Endodermal cell (in vitro differentiated cells): ENCODE results near the gene MSRB2. TPM values are rescaled to one million over a fixed set of nuclear protein-coding genes. Genes with fewer than 3 reads are reported as not detected.

Source experiments
- DNase-seq: peaks from one replicate; pipeline ENCODE4 v3.0.0-alpha.2; 2017
- H3K27ac ChIP-seq: 2 replicates; pipeline ENCODE4 v1.5.1; 2013; ENCODE audit warnings: mild to moderate bottlenecking, low read depth, low read length, moderate library complexity
- H3K27me3 ChIP-seq: 2 replicates; pipeline ENCODE4 v1.6.1; 2013; ENCODE audit warnings: mild to moderate bottlenecking, low read length, moderate library complexity; ENCODE audit not compliant: insufficient read depth, control insufficient read depth, poor library complexity, severe bottlenecking
- H3K36me3 ChIP-seq: 2 replicates; pipeline ENCODE4 v1.7.0; 2013; ENCODE audit warnings: mild to moderate bottlenecking, low read length, moderate library complexity; ENCODE audit not compliant: control insufficient read depth, insufficient read depth
- H3K4me1 ChIP-seq: one replicate; pipeline ENCODE4 v1.7.0; 2013; ENCODE audit warnings: low read length; ENCODE audit not compliant: control insufficient read depth, insufficient read depth
- H3K4me3 ChIP-seq: 2 replicates; pipeline ENCODE4 v1.5.1; 2013; ENCODE audit warnings: mild to moderate bottlenecking, low read length, moderate library complexity
- H3K9ac ChIP-seq: 2 replicates; pipeline ENCODE4 v1.6.1; 2013; ENCODE audit warnings: mild to moderate bottlenecking, low read length, moderate library complexity; ENCODE audit not compliant: poor library complexity, severe bottlenecking; ENCODE audit errors: extremely low read depth
- H3K9me3 ChIP-seq: 2 replicates; pipeline ENCODE4 v1.6.1; 2013; ENCODE audit warnings: mild to moderate bottlenecking, low read length, moderate library complexity; ENCODE audit not compliant: control insufficient read depth
- H3K27ac Mint-ChIP-seq: 2 replicates; pipeline ENCODE4 v1.8.0; 2020; ENCODE audit warnings: mixed read lengths
- H3K27me3 Mint-ChIP-seq: 2 replicates; pipeline ENCODE4 v1.8.0; 2021; ENCODE audit warnings: mild to moderate bottlenecking, mixed read lengths; ENCODE audit not compliant: insufficient read depth
- H3K36me3 Mint-ChIP-seq: 2 replicates; pipeline ENCODE4 v1.8.0; 2020; ENCODE audit warnings: low read depth, mixed read lengths
- H3K4me1 Mint-ChIP-seq: 2 replicates; pipeline ENCODE4 v1.8.0; 2020; ENCODE audit warnings: mixed read lengths
- H3K4me3 Mint-ChIP-seq: 2 replicates; pipeline ENCODE4 v1.8.0; 2020; ENCODE audit warnings: mild to moderate bottlenecking, moderate library complexity, mixed read lengths
- H3K9me3 Mint-ChIP-seq: 2 replicates; pipeline ENCODE4 v1.8.0; 2020; ENCODE audit warnings: mild to moderate bottlenecking, mixed read lengths
- WGBS, 2 experiments: methylation state at CpG; one replicate each; pipeline versions ENCODE4 v1.1.5 to v1.1.7; 2013; ENCODE audit warnings: missing lambda C conversion rate in 2 of 2, mixed read lengths in 1 of 2; ENCODE audit not compliant: insufficient coverage in 1 of 2, insufficient read length in 1 of 2; 5-methylcytosine and 5-hydroxymethylcytosine counted together
- total RNA-seq, 2 donors: library from RNA; stranded (reverse); fragmentation: NEBNext Ultra II Directional in 1 of 2; extraction: Animal tissue kit (Norgen Biotek cat#: 25700) in 1 of 2; gene quantifications; 2 replicates in 1 of 2; 3 replicates in 1 of 2; pipeline ENCODE4 v1.2.1, GENCODE V29; 2021
- TF ChIP-seq, protein P1 (sequence below): fragments of 200-600 bp; sonication (generic); conservative IDR thresholded peaks from 2 replicates; pipeline ENCODE4 v1.5.0; 2021; ENCODE audit warnings: antibody characterized with exemption, mild to moderate bottlenecking

MSRB2 gene
- total RNA-seq, 2 donors from 2014 or later, result 40.4 to 42.5 TPM

- Mint-ChIP-seq H3K4me3 (peak overlapping the region; percentile 86), H3K27ac (no peak overlapping the region), H3K36me3 (peaks cover 19% of the 10 kb centered on the region), H3K4me1 (peaks cover 18% of the 10 kb centered on the region), H3K27me3 (no peaks in the 10 kb centered on the region), H3K9me3 (peaks cover 24% of the 10 kb centered on the region)
- no peak for DNase-seq
- H3K9me3 ChIP-seq, result peaks cover 24% of the 10 kb centered on the region
- no peaks in the 10 kb centered on the region for H3K4me1 ChIP-seq
- H3K4me3 ChIP-seq, result no peak overlapping the region
- H3K27ac ChIP-seq, result no peak overlapping the region
- no peaks in the 10 kb centered on the region for H3K27me3 ChIP-seq
- TF ChIP-seq, protein P1, sequence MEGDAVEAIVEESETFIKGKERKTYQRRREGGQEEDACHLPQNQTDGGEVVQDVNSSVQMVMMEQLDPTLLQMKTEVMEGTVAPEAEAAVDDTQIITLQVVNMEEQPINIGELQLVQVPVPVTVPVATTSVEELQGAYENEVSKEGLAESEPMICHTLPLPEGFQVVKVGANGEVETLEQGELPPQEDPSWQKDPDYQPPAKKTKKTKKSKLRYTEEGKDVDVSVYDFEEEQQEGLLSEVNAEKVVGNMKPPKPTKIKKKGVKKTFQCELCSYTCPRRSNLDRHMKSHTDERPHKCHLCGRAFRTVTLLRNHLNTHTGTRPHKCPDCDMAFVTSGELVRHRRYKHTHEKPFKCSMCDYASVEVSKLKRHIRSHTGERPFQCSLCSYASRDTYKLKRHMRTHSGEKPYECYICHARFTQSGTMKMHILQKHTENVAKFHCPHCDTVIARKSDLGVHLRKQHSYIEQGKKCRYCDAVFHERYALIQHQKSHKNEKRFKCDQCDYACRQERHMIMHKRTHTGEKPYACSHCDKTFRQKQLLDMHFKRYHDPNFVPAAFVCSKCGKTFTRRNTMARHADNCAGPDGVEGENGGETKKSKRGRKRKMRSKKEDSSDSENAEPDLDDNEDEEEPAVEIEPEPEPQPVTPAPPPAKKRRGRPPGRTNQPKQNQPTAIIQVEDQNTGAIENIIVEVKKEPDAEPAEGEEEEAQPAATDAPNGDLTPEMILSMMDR, result no peak
- no peaks in the 10 kb centered on the region for H3K36me3 ChIP-seq
- H3K9ac ChIP-seq, result no peak overlapping the region
- WGBS, 2 experiments, result 79 to 80% methylated on average over 8 of the region's 8 CpGs
These were observed 484 bp upstream of the MSRB2 start for GRCh38 chr10:23094786-23095403.

DNA sequence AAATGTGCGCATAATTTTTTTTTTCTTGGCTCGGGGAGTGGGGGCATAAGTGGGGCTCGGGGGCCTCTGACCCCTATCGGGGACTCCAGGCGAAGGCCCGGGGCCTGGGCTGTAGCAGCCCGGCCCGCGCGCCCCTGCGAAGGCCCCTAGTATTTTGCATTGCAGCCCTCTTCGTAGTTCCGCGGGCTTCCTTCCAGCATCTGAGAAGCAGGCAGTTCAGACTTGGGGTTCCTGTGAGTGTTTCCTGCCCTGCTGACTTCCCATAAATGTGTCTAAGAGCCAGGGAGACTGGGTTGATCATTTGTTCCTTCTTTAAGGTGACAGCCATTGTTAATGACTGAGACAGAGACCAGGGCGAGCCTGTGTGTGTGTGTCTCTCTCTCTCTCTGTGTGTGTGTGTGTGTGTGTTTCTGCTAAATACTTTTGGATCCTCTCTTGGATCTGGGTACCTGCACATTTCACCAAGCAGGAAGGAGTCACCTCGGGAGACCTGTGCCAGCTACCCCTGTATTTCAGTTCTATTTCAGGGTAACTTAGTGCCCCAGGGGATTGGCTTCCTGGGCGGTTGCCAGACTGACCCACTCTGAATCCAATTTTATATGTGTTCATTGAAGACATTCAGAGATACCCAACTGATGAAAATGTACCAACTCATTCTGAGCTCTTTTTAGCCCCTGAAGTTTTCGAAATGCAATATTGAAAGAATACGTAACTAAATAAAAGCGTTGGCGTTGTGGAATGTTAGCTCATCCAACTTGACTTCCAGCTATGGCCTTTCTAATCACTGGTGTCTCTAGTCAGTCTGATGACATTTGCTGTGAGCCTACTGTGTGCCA is 805 bp downstream of the MSRB2 start:
- no peaks in the 10 kb centered on the region for H3K4me1 ChIP-seq
- peak overlapping the region; percentile 47 for H3K27ac ChIP-seq
- TF ChIP-seq, protein P1, result peak; percentile 26
- 24 to 27% methylated on average over 17 to 20 of the region's 21 CpGs for WGBS, 2 experiments
- no peaks in the 10 kb centered on the region for H3K36me3 ChIP-seq
- Mint-ChIP-seq H3K4me1 (peaks cover 23% of the 10 kb centered on the region), H3K27me3 (no peaks in the 10 kb centered on the region), H3K27ac (peak overlapping the region; percentile 97), H3K36me3 (peaks cover 24% of the 10 kb centered on the region), H3K4me3 (peak overlapping the region; percentile 86), H3K9me3 (peaks cover 28% of the 10 kb centered on the region)
- peak; percentile 67 for DNase-seq
- no peaks in the 10 kb centered on the region for H3K27me3 ChIP-seq
- H3K9ac ChIP-seq, result peak overlapping the region; percentile 79
- H3K9me3 ChIP-seq, result peaks cover 27% of the 10 kb centered on the region
- peak overlapping the region; percentile 87 for H3K4me3 ChIP-seq

DNA sequence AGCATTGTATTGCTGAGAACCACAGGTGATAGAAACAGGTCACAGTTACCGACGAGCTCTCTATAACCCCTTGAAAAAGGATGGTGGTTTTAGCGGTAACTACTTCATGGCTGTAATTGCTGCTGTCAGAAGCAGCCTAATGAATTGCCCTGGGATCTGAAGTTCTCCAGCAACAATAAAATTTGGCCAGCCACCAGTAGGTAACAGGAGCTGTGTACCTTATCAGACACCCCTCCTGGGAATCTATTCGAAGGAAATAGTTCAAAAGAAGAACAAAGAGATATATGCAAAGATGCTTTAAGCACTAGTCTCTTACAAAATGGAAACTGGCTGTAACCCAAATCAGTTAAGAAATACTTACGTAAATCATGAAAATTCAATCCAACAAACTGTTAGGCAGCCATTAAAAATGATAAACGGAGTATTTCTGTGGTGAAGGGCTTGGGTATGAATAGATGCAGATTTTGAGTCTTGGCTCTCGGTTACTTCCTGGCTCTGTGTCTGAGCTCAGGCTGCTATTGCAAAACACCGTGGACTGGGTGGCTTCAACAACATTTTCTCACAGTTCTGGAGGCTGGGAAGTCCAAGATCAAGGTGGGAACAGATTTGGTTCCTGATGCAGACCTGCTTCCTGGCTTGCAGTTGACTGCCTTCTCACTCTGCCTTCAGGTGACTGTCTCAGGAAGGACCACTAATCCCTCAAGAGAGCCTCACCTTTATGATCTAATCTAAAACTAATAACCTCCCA is 1.6 kb downstream of the MSRB2 start:
- Mint-ChIP-seq H3K4me3 (peak overlapping the region; percentile 86), H3K27me3 (no peaks in the 10 kb centered on the region), H3K27ac (peak overlapping the region; percentile 97), H3K9me3 (peaks cover 28% of the 10 kb centered on the region), H3K36me3 (peaks cover 24% of the 10 kb centered on the region), H3K4me1 (peaks cover 23% of the 10 kb centered on the region)
- H3K27ac ChIP-seq, result no peak overlapping the region
- peak overlapping the region; percentile 87 for H3K4me3 ChIP-seq
- no peaks in the 10 kb centered on the region for H3K27me3 ChIP-seq
- peaks cover 30% of the 10 kb centered on the region for H3K9me3 ChIP-seq
- H3K36me3 ChIP-seq, result no peaks in the 10 kb centered on the region
- TF ChIP-seq, protein P1, result no peak
- WGBS, 2 experiments, result 82 to 100% methylated on average over 3 to 8 of the region's 8 CpGs
- DNase-seq, result no peak
- no peak overlapping the region for H3K9ac ChIP-seq
- H3K4me1 ChIP-seq, result no peaks in the 10 kb centered on the region
